OCI-M1 (cell line): ENCODE data around the gene MAVS.
"Not testable (repeated sequence)": the region's sequence is repeated elsewhere in the genome, so short reads cannot be mapped to it uniquely, and the experiment has no call there.

Experiments
- DNase-seq: peaks from one replicate; lab custom pipeline; 2025; lab: John Stamatoyannopoulos, UW

The MAVS gene

GRCh38 chr20:3854462-3854871, 7.8 kb downstream of the MAVS start:
- DNase-seq: no peak

- DNase-seq: no peak
These were observed 10.8 kb downstream of the MAVS start for GRCh38 chr20:3857405-3857804.

- DNase-seq: no peak
These were observed 12.1 kb downstream of the MAVS start for GRCh38 chr20:3858689-3859088.

GRCh38 chr20:3861191-3861590, 14.6 kb downstream of the MAVS start:
- DNase-seq: no peak

- no peak for DNase-seq
These were observed 15.7 kb downstream of the MAVS start for GRCh38 chr20:3862333-3862732.

GRCh38 chr20:3863317-3863716, 16.7 kb downstream of the MAVS start:
- DNase-seq: no peak

GRCh38 chr20:3864518-3864917, 17.9 kb downstream of the MAVS start:
- no peak for DNase-seq

- DNase-seq: no peak
These were observed 18.7 kb downstream of the MAVS start for GRCh38 chr20:3865152-3865886.

GRCh38 chr20:3865887-3866407, 19.3 kb downstream of the MAVS start:
- no peak for DNase-seq

- no peak for DNase-seq
These were observed 19.8 kb downstream of the MAVS start for GRCh38 chr20:3866464-3866863.

GRCh38 chr20:3867802-3868201, 21.2 kb downstream of the MAVS start:
- DNase-seq: no peak

- DNase-seq: no peak
These were observed 23.4 kb downstream of the MAVS start for GRCh38 chr20:3869839-3870634.

- no peak for DNase-seq
These were observed 25.1 kb downstream of the MAVS start for GRCh38 chr20:3871550-3872265.

- DNase-seq: no peak
These were observed 26.9 kb downstream of the MAVS start for GRCh38 chr20:3873507-3873906.

- no peak for DNase-seq
These were observed 27.7 kb downstream of the MAVS start for GRCh38 chr20:3874194-3874844.

GRCh38 chr20:3875378-3875974, 28.8 kb downstream of the MAVS start:
- DNase-seq: no peak

- DNase-seq: no peak
These were observed 29.4 kb downstream of the MAVS start for GRCh38 chr20:3876000-3876399.

GRCh38 chr20:3876676-3877075, 30.0 kb downstream of the MAVS start:
- no peak for DNase-seq

- DNase-seq: not testable (repeated sequence)
These were observed 32.3 kb downstream of the MAVS start for GRCh38 chr20:3878921-3879274.

- DNase-seq: no peak
These were observed 39.1 kb downstream of the MAVS start for GRCh38 chr20:3885715-3886114.

- DNase-seq: peak; percentile 63
These were observed 41.4 kb downstream of the MAVS start for GRCh38 chr20:3887876-3888620.
